K562 (cell line): ENCODE results near the gene CHRNA9. TPM values are rescaled to one million over a fixed set of nuclear protein-coding genes. Genes with fewer than 3 reads are reported as not detected.
"Not testable (repeated sequence)": the region's sequence is repeated elsewhere in the genome, so short reads cannot be mapped to it uniquely, and the experiment has no call there.

Source experiments
- LCOR ChIP-seq: sonication (generic); formaldehyde crosslinking; IDR thresholded peaks from 2 replicates; pipeline ENCODE4 v1.8.0; 2022; ENCODE audit warnings: mild to moderate bottlenecking, missing genetic modification reagents
- NR2C1 ChIP-seq, 2 experiments: fragments of 450-650 bp; IDR thresholded peaks; 2 replicates each; pipeline ENCODE4 v1.6.1; 2017; ENCODE audit warnings: mild to moderate bottlenecking in 2 of 2, antibody characterized with exemption in 1 of 2, inconsistent platforms in 1 of 2, missing compliant biosample characterization in 1 of 2, missing genetic modification characterization in 1 of 2
- polyA plus RNA-seq, 8 experiments: library from polyadenylated mRNA; depleted of rRNA in 4 of 8; stranded (reverse) in 5 of 8; unstranded in 3 of 8; fragments of >200 nt; fragmentation: Nextera tagmentation in 2 of 8; fragmentation: Illumina TruSeq in 1 of 8; extraction: Ambion mirVana in 2 of 8; extraction: Trizol in 1 of 8; gene quantifications; 2 replicates each; pipeline versions ENCODE4 v1.2.1 to v1.2.3, GENCODE V29; 2011 to 2014; ENCODE audit warnings: inconsistent platforms in 1 of 8, missing spikeins in 1 of 8
- total RNA-seq, 7 experiments: library from RNA; depleted of rRNA in 6 of 7; stranded (reverse); fragments of >200 nt in 6 of 7; fragmentation: Illumina TruSeq in 2 of 7; extraction: Trizol in 2 of 7; gene quantifications; 2 replicates each; pipeline versions ENCODE4 v1.2.1 to v1.2.3, GENCODE V29; 2011 to 2021; ENCODE audit warnings: low replicate concordance in 1 of 7
- TF ChIP-seq, protein P1 (sequence below), 2 experiments: fragments of 450-650 bp; formaldehyde crosslinking in 1 of 2; IDR thresholded peaks; 2 replicates each; pipeline versions ENCODE4 v1.4.0 to v1.6.1; 2014 to 2020; ENCODE audit warnings: mild to moderate bottlenecking in 2 of 2, borderline replicate concordance in 1 of 2, low read depth in 1 of 2

Gene CHRNA9
- total and polyA plus RNA-seq, 9 of the 15 experiments (the other 6 are each of a cell fraction or from before 2014, with no cell fraction given): not detected

DNA sequence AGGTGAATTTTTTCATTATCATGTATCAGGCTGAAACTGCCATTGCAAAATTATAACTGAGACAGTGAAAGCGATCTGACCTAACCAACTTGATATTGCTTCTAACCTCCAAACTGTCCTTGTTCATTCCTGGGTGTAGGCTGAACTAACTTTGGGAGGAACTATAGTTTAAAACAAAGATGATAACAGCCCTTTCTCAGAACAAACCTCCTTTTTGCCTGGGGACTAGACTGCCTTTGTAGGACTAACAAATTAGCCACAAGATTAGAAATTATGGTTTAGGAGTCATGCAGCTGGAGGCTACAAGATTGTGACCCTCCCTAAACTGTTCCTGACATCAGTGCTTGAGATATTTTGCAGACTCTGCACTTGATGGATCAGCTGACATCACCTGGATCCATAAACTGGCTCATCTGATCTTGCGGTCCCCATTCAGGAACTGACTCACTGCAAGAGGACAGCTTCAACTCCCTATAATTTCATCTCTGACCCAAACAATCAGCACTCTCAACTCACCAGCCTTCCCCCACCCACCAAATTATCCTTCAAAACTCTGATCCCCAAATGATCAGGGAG, 44.4 kb upstream of the CHRNA9 start (continued):
- TF ChIP-seq, protein P1, sequence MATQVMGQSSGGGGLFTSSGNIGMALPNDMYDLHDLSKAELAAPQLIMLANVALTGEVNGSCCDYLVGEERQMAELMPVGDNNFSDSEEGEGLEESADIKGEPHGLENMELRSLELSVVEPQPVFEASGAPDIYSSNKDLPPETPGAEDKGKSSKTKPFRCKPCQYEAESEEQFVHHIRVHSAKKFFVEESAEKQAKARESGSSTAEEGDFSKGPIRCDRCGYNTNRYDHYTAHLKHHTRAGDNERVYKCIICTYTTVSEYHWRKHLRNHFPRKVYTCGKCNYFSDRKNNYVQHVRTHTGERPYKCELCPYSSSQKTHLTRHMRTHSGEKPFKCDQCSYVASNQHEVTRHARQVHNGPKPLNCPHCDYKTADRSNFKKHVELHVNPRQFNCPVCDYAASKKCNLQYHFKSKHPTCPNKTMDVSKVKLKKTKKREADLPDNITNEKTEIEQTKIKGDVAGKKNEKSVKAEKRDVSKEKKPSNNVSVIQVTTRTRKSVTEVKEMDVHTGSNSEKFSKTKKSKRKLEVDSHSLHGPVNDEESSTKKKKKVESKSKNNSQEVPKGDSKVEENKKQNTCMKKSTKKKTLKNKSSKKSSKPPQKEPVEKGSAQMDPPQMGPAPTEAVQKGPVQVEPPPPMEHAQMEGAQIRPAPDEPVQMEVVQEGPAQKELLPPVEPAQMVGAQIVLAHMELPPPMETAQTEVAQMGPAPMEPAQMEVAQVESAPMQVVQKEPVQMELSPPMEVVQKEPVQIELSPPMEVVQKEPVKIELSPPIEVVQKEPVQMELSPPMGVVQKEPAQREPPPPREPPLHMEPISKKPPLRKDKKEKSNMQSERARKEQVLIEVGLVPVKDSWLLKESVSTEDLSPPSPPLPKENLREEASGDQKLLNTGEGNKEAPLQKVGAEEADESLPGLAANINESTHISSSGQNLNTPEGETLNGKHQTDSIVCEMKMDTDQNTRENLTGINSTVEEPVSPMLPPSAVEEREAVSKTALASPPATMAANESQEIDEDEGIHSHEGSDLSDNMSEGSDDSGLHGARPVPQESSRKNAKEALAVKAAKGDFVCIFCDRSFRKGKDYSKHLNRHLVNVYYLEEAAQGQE (IDR thresholded peaks at IDR 0.05; ENCODE audit: borderline replicate concordance): peak; percentile 38; the same call in 1 of the 2 replicates
- TF ChIP-seq, protein P1 (CRISPR knock-in tag; IDR thresholded peaks at IDR 0.05; ENCODE audit: low read depth): not testable (repeated sequence)
- not testable (repeated sequence) for TF ChIP-seq NR2C1 (IDR thresholded peaks at IDR 0.05)
- TF ChIP-seq NR2C1 (tag; IDR thresholded peaks at IDR 0.05) (peak; percentile 56), LCOR (CRISPR knock-in tag) (peak; percentile 88)
